Stimulated activated CD4-positive, alpha-beta T cell treated with anti-CD3 and anti-CD28 coated beads, Interleukin-1b, Interleukin-23, amount 100 ng/mL, for 24 hours (primary cell): ENCODE data around the gene C11orf68.
A peak's percentile ranks its signal among the peaks of the same experiment; 100 is the strongest.
"Not testable (repeated sequence)": the region's sequence is repeated elsewhere in the genome, so short reads cannot be mapped to it uniquely, and the experiment has no call there.

Experiments
- DNase-seq, 4 experiments: peaks; one replicate each; pipeline ENCODE4 v3.0.0-alpha.2; 2020; ENCODE audit warnings: low read depth in 4 of 4, low spot score in 1 of 4

Gene C11orf68

DNA sequence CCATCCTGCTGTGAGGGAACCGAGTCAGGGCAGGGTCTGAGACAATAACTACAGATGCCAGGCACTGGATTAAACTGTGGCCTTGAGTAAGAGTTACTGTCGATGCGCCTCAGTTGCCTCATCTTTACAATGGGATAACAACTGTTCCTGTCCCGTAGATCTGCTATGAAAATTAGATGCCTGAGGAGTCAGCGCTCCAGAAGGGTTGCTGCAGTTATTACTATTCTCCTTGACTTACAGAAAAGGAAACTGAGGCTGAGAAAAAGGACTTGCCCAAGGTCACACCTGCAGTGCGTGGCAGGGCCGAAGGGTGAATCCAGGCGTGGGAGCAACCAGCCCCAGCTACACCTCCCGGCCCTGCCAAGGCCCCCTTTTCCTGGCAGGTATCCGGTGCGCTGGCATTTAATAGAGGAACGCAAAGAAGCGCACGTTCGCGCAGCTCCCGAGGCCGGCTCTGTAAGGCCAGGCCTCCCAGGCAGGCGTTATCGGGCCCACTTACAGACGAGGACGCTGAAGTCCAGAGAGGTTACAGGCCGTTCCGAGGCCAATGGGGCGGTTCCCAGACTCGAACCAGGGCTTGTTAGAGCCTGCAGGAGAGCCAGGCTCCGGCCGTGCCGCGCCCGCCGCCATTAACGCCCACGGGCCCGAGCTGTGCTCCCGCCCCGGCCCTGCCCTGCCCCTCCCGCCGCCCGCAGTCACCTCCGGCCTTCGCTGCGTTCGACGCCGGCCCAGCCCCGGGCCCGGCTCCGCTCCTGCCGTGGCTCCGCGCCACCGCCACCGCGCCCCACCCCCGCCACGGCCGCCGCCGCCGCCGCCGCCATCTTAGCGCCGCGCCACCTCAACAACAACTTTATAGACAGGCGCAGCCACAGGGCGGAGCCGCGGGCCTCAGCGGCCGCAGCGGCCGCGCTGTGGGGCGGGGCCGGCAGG lies at the start of gene C11orf68:
TSS of gene C11orf68 (minus strand) at position 852 of the 930 bp plus-strand sequence. CDS start at position 821, 31 bp downstream.
- DNase-seq, result no peak

DNA sequence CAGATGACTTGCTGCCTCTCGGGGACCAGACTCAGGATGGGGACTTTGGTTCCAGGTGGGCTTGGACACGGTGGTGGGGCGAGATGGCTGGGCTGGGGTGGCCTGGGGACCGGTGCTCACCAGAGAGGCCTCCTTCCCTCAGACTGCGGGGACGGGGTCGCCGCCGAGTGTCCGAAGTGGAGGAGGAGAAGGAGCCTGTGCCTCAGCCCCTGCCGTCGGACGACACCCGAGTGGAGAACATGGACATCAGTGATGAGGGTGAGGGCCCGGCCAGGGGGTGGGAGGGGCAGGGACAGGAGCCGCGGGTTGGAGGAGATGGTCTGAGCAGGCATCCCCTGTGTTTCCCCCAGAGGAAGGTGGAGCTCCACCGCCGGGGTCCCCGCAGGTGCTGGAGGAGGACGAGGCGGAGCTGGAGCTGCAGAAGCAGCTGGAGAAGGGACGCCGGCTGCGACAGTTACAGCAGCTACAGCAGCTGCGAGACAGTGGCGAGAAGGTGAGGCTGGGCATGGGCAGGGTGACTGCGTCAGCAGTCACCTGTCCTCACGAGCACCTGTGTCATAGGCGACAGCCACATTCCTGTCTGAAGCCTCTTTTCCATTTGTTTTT lies 48.6 kb upstream of the C11orf68 start:
- no peak for DNase-seq

DNA sequence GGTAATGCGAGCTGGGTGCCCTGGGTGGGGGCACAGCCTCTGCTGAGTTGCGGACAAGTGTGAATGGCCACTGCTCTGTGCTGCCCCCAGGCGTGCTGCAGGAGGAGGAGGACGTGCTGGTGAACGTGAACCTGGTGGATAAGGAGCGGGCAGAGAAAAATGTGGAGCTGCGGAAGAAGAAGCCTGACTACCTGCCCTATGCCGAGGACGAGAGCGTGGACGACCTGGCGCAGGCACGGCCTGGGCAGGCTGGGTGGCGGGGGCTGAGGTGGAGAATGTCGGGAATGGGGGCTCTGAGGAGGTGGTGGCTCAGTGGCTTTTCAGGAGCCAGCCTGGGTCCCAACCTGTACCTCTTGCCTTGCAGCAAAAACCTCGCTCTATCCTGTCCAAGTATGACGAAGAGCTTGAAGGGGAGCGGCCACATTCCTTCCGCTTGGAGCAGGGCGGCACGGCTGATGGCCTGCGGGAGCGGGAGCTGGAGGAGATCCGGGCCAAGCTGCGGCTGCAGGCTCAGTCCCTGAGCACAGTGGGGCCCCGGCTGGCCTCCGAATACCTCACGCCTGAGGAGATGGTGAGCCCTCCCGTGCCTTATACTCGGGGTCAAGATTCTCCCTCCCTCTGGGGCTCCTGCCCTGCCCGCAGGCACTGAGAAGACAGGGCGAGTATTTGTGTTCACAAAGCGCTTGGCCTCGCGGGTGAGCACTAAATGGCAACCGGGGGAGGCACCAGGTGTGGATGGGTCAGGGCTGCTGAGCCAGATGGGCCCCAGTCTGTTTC lies 47.3 kb upstream of the C11orf68 start:
- no peak for DNase-seq

DNA sequence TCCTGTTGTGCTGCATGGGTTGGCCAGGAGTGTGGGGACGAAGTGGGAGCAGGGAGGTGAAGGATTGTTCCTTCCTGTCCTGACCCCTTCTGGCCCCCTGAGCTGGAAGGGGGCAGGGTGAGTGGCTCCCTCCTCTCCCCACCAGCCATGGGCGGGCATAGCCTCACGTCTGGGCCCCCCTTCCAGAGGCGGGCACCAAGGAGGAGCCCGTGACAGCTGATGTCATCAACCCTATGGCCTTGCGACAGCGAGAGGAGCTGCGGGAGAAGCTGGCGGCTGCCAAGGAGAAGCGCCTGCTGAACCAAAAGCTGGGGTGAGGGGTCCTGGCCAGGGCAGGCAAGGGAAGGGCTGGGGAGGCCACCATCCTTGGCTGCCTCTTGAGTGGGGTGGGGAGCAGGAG lies 46.0 kb upstream of the C11orf68 start:
- DNase-seq, result no peak

DNA sequence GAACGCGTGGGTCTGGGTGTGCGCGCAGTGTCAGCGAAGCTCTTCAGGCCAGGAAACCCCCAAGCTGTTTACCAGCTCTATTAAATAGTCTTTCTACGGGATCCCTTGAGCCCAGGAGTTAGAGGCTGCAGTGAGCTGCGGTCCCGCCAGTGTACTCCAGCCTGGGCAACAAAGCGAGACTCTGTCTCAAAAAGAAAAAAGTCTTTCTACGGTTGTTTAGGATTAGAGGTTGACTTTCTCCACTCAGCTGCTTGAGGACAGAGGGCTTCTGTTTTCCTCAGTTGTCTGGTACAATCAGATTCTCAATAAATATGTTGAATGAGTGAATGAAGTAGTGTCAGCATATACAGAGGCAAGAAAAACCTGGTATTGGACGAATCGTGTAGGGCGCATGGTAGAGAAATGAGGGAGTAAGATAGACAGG lies 43.3 kb upstream of the C11orf68 start:
- DNase-seq, result no peak

DNA sequence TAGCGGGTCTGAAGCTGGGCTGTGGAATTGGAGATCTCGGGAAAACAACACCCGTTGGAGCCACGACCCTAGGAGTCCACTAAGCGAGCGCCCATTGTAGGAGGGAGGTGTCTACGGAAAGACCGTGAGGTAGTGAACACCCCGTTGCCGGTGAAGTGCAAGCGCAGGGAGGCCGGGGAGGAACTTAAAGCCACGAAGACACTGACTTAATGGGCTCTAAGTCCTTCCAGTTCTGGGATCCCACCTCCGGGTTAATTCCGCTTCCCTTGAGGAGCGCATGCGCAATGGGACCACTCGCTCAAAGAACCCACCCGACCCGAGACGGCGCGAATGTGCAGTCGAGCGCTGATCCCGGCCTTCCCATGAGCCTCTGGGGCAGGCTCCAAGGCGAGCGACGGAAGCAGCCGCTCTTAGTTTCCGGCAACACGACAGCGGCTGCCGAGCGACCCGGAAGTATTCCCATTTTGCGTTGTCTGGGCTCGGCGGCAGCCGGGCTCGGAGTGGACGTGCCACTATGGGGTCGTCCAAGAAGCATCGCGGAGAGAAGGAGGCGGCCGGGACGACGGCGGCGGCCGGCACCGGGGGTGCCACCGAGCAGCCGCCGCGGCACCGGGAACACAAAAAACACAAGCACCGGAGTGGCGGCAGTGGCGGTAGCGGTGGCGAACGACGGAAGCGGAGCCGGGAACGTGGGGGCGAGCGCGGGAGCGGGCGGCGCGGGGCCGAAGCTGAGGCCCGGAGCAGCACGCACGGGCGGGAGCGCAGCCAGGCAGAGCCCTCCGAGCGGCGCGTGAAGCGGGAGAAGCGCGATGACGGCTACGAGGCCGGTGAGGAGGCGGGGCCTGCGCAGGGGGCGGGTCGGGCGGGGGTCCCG lies 42.6 kb upstream of the C11orf68 start, which contains the start of gene SART1:
TSS of gene SART1 (plus strand) at position 468 of the 874 bp plus-strand sequence. CDS start at position 515, 47 bp downstream.
- DNase-seq, result peak; percentile 84 to 95 (median 90)

DNA sequence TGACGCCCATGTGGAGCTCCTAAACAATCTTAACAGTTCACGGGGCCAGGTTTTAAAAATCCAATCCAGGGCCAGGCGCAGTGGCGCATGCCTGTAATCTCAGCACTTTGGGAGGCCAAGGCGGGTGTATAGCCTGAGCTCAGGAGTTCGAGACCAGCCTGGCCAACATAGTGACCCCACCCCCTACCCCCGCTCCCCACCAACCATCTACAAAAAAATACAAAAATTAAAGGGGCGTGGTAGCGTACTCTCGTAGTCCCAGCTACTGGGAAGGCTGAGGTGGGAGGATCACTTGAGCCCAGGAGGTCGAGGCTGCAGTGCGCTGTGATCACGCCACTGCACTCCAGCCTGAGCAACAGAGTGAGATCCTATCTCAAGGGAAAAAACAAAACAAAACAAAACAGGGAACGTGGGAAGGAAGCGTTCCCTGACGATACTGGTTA lies 42.0 kb upstream of the C11orf68 start:
- no peak for DNase-seq

DNA sequence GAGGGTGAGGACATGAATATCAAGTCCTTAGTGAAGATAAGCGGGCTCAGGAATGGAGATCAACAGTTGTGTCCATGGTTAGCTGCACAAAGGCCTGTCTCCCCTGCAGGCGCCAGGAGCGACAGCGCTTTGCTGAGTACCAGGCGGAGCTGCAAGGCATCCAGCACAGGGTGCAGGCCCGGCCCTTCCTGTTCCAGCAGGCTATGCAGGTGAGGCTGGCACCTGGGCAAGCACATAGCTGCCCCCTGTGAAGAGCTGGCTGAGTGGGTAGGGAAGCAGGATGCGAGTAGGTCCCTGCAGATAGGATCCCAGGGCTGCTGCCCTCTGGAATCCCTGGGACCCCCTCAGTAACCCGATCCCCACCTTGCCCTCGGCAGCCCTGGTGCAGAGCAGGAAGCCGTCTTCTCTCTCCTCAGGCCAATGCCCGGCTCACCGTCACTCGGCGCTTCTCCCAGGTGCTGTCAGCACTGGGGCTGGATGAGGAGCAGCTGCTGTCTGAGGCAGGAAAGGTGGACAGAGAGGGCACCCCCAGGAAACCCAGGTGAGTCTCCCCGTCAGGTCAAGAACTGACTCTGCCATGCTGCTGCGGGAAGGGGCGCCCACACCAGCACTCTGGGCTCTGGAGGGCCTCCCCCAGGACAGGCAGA lies 40.0 kb upstream of the C11orf68 start:
- no peak for DNase-seq

DNA sequence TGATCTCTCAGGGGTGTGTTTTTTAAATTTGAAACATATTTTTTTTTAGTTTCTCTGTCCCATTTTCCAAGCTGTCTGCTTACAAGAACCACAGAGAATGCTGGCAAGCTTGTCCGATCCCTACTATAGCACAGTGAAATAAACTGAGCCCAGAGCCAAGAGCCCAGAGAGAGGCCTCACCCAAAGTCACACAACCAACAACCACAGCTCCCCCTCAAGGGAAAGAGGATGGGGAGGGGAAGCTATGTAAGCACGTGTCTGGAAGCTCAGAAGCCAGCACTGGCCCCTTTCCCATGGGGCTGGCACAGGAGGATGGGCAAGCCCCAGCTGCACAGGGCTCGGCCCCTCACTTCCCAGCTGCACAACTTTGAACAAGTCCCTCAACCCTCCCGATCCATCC lies 39.4 kb upstream of the C11orf68 start:
- no peak for DNase-seq

DNA sequence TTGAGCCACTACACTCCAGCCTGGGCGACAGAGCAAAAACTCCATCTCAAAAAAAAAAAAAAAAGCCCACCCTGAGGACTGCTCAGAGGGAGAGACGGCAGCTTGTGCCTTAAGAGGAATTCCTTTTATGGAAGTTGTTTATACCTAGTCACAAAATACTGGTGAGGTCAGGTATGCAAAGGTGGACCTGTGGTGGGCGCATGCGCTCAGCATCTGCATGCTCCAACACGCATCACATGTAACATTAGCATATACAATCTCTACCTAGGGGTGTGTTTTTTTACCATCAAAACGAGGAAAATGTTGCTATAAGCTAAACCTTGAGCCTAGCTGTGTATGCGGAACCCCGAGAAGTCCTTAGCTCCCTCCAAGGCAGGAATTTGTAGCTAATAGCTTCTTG lies 35.9 kb upstream of the C11orf68 start:
- no peak for DNase-seq

DNA sequence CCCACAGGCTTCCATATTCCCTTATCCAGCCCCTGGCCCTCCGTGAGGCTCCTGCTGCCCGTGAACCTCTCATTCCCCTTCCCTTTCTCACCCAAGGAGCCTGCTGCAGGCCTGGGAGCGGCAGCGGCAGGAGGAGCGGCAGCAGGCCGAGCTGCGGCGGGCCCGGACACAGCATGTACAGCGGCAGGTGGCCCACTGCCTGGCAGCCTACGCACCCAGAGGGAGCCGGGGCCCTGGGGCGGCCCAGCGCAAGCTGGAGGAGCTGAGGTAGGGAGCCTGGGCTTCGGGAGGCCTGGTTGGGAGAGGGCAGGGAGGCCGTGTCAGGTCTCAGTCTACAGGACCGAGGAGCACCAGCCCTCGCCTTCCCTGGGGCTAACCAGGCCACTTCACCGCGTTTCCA lies 34.6 kb upstream of the C11orf68 start:
- no peak for DNase-seq

DNA sequence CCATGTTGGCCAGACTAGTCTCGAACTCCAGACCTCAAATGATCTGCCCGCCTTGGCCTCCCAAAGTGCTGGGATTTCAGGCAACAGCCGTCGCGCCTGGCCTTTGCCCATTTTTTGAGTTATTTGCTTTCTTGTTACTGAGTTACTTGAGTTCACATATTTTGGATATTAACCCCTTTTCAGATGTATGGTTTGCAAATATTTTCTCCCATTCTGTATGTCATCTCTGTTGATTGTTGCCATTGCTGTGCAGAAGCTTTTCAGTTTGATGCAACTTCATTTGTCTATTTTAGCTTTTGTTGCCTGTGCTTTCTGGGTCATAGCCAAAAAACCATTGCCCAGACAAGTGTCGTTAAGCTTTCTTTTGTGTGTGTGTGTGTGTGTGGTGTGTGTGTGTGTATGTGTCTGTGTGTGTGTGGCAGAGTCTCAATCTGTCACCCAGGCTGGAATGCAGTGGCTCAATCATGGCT lies 33.2 kb upstream of the C11orf68 start:
- DNase-seq, result no peak

DNA sequence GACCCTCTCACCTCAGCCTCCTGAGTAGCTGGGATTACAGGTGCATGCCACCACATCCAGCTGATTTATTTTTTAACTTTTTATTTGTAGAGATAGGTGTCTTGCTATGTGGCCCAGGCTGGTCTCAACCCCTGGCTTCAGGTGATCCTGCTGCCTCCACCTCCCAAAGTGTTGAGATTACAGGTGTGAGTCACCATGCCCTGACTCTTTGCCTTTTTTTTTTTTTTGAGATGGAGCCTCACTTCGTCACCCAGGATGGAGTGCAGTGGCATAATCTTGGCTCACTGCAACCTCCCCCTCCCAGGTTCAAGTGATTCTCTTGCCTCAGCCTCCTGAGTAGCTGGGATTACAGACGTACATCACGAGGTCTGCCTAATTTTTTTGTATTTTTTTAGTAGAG lies 32.8 kb upstream of the C11orf68 start:
- not testable (repeated sequence) for DNase-seq

DNA sequence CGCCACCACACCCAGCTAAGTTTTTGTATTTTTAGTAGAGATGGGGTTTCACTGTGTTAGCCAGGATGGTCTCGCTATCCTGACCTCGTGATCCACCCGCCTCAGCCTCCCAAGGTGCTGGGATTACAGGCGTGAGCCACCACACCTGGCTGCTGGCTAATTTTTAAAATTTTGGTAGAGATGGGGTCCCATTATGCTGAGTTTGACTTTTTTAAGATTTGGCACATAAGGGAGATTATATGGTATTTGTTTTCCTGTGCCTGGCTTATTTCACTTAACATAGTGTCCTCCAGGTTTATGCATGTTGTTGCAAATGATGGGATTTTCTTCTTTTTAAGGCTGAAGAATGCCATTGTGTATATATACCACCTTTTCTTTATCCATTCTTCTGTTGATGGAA lies 31.8 kb upstream of the C11orf68 start:
- not testable (repeated sequence) for DNase-seq

DNA sequence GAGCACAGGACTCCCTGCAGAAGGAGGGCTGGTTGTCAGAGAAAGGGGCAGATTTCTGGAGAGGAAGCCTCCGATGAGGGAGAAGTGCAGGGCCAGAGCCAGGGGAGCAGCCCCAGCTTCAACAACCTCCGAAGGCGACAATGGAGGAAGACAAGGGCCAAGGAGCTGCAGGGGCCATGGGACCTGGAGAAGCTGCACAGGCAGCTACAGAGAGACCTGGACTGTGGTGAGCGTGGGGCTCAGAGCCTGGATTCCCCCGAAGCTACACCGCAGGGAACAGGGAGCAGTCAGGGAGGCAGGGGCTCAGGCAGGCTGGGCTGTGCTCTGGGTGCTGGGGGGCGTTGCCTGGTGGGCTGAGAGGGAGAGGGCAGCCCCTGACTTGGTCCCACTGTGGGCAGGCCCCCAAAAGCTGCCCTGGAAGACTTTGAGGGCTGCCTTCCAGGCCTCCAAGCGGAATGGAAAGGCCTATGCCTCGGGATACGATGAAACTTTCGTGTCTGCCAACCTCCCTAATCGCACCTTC lies 28.8 kb upstream of the C11orf68 start:
- no peak for DNase-seq

DNA sequence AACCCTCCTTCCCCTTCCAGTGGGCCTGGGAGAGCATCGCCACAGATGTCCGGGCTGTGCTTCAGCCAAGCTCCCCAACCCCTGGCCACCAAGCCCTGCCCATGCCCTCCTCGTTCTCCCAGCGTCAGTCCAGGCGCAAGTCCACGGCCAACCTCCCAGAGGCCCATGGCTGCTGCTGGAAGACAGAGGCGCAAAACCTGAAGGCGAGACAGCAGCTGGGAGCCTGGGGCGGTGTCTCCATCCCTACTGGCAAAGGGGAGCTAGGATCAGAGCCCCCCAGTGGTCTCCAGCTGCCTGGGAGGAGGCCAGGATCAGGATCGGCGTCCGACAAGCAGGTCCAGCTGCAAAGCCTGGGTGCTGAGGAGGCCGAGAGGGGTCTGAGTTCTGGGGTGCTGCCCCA lies 28.3 kb upstream of the C11orf68 start:
- no peak for DNase-seq

DNA sequence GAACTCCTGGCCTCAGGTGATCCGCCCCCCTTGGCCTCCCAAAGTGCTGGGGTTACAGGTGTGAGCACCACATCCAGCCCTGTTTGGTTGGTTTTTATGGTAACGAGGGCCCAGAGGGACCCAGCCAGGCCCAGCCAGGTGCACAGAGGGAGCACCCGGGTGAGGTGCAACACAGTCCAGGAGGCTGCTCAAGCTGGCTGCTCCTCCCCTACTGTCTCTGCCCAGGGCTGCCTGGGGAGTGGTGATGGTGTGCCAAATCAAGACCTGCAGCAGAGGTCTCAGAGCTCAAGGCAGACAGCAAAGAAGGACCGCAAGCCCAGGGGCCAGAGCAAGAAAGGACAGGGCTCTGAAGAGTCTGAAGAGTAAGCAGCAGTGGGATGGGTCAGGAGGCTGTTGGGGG lies 27.8 kb upstream of the C11orf68 start:
- no peak for DNase-seq

DNA sequence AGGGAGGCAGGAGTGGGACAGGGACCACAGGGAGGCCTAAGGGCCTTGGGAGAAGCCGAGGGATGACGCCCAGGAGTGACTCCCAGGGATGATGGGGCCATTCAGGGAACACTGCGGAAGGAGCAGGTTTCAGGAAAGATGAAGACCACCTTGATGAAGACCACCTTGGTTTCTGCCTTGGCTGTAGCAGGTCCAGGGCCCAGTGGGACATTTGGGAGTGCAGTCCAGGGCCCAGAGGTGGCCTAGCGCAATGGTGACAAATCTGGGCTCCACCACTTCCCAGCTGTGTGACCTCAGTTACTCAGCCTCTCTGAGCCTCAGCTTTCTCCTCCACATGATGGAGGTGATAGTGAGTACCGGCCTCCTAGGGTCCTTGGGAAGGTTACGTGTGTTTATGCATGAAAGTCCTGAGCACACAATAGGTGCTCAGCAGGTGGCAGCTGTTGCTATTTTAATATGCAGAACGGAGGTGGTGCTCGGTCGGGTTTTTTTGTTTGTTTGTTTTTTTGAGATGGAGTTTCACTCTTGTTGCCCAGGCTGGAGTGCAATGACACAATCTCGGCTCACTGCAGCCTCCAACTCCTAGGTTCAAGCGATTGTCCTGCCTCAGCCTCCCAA lies 27.2 kb upstream of the C11orf68 start:
- no peak for DNase-seq

DNA sequence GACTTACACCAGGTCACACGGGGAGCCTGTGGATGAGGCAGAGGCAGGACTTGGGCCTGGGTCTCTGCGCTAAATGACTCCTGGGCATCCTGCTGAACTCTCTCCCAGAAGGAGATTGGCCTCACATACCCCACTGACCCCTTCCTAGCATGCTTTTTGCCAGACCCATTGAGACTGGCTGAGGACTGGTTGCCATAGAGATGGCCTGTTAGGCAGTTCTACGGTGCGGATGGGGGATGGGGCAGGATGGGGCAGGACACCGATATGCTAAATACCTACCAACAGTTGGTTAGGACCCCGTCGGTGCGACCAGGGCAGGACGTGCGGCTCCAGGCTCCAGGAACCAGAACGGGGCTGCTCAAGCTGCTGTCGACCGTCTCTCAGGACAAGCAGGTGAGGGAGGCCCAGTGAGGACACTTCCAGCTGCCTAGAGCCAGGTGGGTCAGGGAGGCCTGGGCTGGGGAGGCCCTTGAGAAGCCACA lies 26.6 kb upstream of the C11orf68 start, which contains the start of gene TSGA10IP:
TSS of gene TSGA10IP (plus strand) at position 51 of the 482 bp plus-strand sequence. CDS start at position 247, 196 bp downstream.
- no peak for DNase-seq
